ENCODE data around the gene NFIC. TPM values are rescaled to one million over a fixed set of nuclear protein-coding genes. Genes with fewer than 3 reads are reported as not detected.

The NFIC gene
- total RNA-seq, 1 experiment from 2014 or later: 8.0 TPM

- no peak for DNase-seq
- Histone ChIP-seq H2BK20ac (ENCODE audit: low read depth, low read length, poor library complexity, severe bottlenecking) (no peak overlapping the region), H3K23me2 (ENCODE audit: insufficient read length, low read depth, low read length, poor library complexity, severe bottlenecking) (no peaks in the 10 kb centered on the region), H3K14ac (ENCODE audit: insufficient read depth, low read length) (no peak overlapping the region), H3K9ac (ENCODE audit: extremely low read depth, insufficient read length, low read length) (no peak overlapping the region), H3T11ph (ENCODE audit: low read length) (no peak overlapping the region), H2BK120ac (ENCODE audit: low read depth, low read length, poor library complexity, severe bottlenecking) (no peak overlapping the region), H3K9me3 (ENCODE audit: control insufficient read depth, low read depth, low read length) (no peaks in the 10 kb centered on the region), H3K4me1 (ENCODE audit: insufficient read depth, low read length) (no peaks in the 10 kb centered on the region), H3K27me3 (ENCODE audit: insufficient read depth, low read length) (no peaks in the 10 kb centered on the region), H4K5ac (ENCODE audit: insufficient read length, low read depth, low read length) (no peak overlapping the region), H2BK12ac (ENCODE audit: insufficient read length, low read depth, low read length) (no peak overlapping the region), H4K8ac (replicated peaks; ENCODE audit: insufficient read length, low read depth, low read length) (no peak overlapping the region), H3K4ac (ENCODE audit: low read depth, low read length) (no peak overlapping the region), H3K79me2 (ENCODE audit: insufficient read depth, low read length) (no peaks in the 10 kb centered on the region), H3K4me2 (ENCODE audit: insufficient read depth, insufficient read length, low read length) (no peak overlapping the region), H3K23ac (ENCODE audit: insufficient read length, low read depth, low read length) (no peak overlapping the region), H4K91ac (ENCODE audit: insufficient read length, low read depth, low read length) (no peak overlapping the region), H2BK15ac (ENCODE audit: low read depth, low read length) (no peak overlapping the region), H2BK5ac (ENCODE audit: insufficient read length, low read length) (no peak overlapping the region), H3K27ac (ENCODE audit: insufficient read length, low read depth, low read length) (no peak overlapping the region), H3K79me1 (ENCODE audit: insufficient read depth, low read depth, low read length, poor library complexity, severe bottlenecking) (no peaks in the 10 kb centered on the region), H4K20me1 (ENCODE audit: control insufficient read depth, insufficient read depth, insufficient read length) (no peaks in the 10 kb centered on the region), H2AK5ac (ENCODE audit: insufficient read length, low read length) (no peak overlapping the region), H3K18ac (ENCODE audit: insufficient read length, low read depth, low read length) (no peak overlapping the region), H2AFZ (ENCODE audit: low read length) (no peak overlapping the region), H3K56ac (ENCODE audit: insufficient read length, low read depth, low read length) (no peak overlapping the region)
- no peak for TF ChIP-seq CTCF (conservative IDR thresholded peaks at IDR 0.05)
- Mint-ChIP-seq H3K27me3 (ENCODE audit: low read depth) (peaks cover 19% of the 10 kb centered on the region), H3K4me1 (no peaks in the 10 kb centered on the region), H3K27ac (no peak overlapping the region), H3K9me3 (no peaks in the 10 kb centered on the region), H3K4me3 (no peak overlapping the region), H3K36me3 (ENCODE audit: insufficient read depth in 1 of 3, low read depth in 3 of 3) (no peaks in the 10 kb centered on the region)
- no CpG with 5 or more reads among the region's 11 CpGs for WGBS (ENCODE audit: extremely low coverage, insufficient read length, low lambda C conversion rate)
Measured at GRCh38 chr19:3420244-3420755, 53.9 kb downstream of the NFIC start.
